ENCODE measurements around the gene RAB14.

Gene RAB14

DNA sequence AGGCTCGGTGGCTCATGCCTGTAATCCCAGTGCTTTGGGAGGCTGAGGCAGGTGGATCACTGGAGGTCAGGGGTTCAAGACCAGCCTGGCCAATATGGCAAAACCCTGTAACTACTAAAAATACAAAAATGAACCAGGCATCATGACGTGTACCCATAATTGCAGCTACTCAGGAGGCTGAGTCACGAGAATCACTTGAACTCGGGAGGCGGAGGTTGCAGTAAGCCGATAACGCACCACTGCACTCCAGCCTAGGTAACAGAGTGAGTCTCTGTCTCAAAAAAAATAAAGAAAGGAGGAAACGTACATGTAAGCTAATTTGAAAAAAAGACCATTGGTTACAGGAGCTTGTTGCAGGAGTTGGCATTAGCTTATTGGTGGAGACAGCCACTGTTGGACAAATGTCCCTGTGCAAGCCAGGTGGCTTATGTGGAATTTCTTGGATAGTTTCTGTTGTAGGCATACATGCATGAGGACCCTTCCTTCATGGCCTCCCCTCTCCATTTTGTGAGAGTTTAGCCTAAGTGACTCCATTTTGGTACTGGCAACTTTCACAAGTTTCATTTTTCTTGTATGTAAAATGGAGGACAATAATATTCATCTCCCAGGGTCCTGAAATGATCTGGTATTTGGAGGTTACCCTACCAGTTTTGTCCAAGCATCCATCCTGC lies 16.8 kb upstream of the RAB14 start:
- no peak for DNase-seq

DNA sequence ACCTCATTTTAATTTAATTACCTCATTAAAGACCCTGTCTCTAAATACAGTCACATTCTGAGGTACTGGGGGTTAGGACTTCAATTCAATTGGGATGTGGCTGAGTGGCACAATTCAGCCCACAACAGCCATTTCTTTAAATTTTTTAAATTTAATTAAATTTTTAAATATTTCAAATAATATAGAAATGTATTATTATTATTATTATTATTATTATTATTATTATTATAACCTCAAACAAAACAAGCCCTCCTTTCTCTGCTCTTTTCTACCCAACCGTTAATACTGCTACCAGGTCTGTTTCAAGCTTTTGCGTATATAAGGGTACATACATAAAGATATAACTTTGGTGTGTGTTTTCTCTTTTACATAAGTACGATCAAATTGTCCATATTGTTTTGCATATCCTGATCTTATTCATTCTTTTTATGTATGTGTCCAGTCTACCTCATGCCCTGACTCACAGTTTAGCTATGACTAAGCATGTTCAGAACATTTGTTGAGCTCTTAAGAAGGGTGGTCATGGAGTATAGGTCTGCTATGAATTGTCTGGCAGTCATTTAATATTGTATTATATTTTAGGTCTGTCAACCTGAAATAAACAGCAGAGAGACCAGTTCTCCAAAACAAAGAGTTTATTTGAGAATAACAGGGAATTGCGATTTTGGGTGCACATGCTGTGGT lies 16.1 kb upstream of the RAB14 start:
- no peak for DNase-seq

DNA sequence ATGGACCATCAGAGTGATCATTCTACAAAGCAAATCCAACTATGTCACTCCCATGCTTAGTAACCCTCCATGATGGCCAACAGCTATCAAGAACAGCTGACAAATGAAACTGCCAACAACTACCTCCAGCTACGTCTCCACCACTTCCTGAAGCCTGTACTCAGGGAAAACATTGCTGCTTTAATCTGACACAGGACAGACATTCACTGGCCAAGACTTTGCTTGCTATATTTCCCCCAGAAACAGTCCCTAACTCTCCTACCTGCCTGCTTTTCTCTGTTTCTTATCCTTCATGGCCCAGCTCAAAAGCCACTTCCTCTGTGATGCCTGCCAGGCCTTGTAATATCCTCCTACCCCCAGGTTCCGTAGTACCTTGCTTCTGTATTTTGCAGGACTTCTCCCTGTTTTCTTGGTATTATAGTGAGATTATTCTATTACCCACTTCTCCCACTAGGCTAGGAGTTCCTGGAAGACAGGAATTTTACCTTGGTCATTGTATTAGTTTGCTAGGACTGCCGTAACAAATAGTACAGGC lies 14.7 kb upstream of the RAB14 start:
- no peak for DNase-seq

DNA sequence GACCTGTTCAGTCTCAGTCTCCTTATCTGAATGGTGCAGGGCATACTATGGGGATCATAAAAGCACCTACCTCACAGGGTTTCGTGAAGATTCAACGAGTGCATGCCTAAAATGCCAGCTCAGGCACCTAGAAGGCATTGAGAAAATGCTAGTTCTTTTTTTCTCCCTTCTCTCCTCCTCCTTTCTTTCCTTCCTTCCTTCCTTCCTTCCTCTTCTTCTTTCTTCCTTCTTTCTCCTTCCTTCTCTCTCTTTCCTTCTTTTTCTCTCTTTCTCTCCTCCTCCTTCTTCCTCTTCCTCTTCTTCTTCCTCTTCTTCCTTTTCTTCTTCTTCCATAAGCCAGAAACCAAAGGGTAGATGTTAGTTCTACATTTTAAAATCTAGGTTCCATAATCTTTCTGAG lies 12.3 kb upstream of the RAB14 start:
- no peak for DNase-seq

DNA sequence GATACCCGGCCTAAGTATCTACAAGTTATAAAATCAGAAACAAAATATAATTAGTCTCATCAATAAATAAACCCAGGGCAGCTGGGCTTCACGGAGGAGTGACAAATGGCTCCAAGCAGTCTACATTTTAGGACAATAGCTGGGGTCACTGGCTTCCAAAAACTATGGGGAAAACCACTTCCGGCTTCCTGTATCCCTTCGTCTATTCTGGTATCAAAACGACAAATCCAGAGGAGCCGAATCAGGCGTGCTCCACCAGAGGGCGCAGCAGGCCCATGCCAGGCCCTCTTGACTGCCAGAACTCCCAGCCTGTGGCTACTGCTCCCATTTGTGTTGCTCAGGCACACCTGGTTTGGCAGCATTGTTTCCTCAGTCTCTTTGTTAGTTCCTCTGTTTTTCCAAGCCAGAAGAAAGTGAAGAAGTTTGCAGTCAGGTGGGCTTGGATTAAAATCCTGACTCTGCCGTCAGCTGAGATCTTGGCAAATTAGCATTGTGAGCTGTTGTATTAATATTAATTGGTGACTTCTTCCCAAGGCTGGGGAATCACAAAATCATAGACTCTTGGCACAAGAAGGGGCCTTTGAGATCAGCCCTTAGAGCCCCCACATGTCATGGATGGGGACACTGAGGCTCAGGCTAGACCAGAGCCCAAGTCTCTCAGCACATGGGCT lies 11.6 kb upstream of the RAB14 start:
- DNase-seq = peak; percentile 53

DNA sequence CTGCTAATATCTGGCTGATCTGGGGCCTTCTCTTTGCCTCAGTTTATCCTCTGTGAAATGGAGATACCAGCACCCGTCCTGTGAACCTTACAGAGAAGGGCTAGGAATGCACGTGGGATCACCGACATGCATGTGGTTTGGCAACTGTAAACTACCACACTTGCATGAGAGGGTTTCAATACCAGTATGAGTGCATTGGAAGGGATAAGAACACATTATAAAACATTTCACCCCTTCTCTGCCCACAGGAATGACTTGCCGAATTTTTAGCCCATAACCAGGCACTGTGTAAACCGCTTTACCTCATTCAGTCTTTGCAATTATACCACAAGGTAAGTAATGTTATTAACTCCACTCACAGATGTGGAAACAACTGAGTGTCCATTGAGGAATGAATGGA lies 8.9 kb upstream of the RAB14 start:
- no peak for DNase-seq

DNA sequence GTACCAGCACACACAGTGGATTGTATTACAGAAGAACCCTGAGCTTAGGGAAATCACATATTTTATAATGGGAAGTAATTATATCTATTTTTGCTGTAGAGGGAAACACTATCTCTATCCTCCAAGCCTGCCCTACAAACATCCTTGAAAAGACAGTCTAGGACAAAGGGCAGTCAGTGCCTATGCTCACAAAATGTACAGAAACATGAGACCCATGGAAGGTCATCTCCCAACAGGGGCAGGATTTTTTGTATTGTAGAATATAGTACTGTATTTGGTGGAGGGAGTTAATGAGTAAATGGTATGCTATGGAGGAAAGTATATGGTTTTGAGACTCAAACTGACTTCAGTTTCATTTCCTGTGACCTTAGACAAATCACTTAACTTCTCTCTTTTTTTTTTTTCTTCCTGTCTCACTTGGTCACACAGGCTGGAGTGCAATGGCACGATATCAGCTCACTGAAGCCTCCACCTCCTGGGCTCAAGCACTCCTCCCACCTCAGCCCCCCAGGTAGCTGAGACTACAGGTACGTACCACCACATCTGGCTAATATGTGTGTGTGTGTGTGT lies 5.8 kb upstream of the RAB14 start:
- DNase-seq = no peak

DNA sequence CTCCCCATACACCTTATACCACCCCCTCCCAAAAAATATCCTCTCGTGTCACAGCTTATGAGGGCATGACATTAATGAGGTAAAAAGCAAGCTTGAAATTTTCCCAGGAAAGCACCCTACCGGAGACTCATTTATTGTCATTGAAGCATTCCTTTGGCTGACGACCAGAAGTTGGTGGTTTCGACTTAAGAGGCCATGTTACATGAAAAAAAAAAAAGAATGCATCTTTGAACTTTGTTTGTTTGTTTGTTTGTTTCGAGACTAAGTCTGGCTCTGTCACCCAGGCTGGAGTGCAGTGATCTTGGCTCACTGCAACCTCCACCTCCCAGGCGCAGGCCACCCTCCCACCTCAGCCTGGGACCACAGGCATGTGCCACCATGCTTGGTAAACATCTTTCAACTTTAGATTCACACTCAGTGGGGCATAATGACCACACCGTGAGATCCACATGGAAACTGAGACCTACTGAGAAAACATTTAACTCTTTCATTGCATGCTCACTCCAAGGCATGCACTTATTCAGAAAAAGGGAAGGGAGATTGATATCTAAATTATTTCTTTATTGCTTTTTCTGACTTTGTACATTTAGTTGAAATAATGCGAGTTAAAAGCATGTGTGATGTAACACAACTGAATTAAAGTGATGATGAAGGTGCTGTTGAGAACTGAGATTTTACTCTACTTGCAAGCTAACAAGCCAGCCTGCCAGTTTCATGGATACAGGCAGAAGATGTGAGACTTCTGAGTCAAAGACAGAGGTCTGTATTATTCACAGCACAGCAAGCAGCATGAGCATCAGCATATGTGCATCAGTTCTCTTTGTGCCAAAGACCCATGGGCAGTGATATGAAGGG lies 5.1 kb upstream of the RAB14 start:
- no peak for DNase-seq

DNA sequence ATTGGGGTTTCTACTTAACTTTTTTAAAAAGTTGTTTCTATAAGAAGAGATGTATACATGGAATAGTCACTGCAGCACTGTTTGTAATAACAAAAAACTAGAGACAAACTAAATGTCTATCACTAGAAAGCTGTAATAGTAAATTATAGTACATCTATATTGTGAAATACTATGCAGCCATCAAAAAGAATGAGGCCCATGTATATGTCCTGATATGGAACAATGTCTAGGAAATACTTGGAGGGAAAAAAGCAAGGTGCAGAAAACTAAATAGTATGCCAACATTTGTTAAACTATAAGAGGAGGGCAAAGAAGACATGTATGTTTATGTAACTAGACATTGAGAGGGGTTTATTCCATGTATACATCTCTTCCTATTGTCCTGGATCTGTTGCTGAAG lies 2.9 kb upstream of the RAB14 start:
- no peak for DNase-seq

DNA sequence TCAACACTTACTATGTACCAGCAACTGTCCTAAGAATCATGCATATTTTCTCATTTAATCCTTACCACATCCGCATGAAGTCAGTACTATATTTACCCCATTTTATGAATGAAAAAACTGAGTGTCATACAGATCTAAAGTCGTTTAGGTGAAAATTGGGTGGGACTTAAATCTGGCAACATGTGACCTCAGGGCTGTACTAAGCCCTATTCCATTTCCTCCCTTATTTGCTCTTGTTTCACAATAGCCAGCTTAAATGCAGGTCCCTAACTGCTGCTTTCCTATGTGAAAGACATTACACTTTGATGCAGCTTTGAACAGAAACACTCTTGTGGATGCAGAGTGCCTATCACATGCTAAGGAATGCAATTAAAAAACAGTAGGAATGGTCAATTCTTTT lies 2.5 kb upstream of the RAB14 start:
- DNase-seq = no peak

DNA sequence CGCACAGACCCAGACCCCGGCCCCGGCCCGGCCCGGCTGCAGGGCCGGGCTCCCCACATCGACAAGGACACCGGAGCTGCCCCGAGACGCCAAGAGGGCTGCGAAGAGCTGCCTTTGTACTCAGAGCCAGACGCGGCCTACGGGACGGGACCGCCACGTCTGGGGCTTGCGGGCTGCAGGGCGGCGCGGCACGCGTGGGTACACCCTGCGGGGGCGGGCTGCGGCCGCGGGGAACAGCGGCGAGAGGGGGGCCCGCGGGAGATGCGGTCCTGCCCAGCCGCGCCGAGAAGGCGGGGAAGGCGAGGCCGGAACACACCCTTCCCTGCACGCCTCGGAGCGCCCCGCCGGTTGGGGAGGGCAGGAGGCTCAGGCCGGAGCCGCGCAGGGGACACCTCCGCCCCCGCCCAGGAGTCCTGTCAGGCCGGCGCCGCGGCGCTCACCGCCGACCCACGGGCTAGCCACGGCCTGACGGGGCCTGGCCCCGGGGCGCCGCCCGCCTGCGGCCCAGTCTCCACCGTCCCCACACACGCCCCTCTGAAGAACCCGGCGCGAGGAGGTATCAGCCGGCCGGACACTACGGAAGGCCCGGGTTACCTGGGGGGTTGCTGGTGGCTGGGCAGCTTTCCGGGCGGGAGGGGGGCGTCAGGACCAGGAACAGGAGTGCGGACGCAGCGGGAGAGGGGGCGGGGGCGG lies 478 bp downstream of the RAB14 start:
- DNase-seq = no peak

DNA sequence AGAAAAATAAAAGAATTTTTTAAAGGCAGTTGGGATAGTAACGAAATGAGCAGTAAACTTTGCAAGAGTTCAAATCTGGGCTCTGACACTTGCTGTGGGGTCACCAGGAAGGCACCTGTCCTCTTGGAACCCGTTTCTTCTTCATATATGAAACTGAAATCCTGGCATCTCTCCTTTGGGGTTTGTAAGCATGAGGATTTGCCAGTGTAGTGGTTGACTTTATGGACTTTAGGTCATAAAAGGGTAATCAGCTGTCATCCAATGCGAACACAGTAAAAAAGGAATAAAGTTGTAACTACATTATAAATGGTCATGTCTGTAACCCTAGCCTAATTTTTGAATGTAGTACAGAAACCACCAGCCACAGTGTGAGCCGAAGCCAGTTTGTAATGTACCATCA lies 1.3 kb downstream of the RAB14 start:
- DNase-seq = no peak

DNA sequence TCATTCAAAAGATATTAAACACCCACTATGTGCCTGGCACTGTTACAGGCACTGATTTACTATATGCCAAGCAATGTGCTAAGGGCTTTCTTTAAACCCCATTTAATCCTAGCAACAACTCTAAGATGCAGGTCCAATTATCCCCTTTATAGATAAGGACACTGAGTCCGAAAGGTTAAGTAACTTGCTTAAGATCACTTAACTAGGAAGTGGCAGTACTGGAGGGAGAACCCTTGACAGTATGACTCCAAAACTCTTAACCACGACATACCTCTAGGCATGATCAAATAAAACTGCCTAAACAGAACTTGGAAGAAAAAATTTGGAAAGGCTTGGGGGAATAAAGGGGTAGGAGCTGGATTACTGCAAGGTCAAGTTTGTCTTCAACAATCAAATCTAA lies 1.7 kb downstream of the RAB14 start:
- DNase-seq = no peak

DNA sequence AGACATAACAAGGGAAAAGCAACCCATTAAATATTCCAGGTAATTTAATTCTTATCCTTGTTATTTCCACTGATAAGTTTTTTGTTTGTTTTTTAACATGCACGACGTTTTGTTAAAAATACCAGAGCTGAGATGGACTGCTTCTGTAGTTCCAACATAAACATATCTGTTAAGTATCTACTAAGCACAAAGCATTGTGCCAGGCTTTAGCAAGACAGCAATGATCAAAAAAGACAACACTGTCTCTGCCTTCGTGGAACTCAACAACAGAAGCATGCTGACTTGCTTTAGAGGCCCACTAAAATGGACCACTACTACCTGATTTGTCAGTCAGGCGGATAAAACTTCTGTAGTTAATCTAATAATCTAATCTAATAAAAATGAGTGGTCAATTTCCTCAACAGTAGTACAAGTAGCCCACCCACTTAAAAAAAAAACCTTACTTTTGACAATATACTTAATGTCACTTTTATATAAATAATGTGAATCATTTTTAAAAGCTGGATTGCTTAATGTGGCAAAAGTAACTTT lies 3.1 kb downstream of the RAB14 start:
- DNase-seq = no peak

DNA sequence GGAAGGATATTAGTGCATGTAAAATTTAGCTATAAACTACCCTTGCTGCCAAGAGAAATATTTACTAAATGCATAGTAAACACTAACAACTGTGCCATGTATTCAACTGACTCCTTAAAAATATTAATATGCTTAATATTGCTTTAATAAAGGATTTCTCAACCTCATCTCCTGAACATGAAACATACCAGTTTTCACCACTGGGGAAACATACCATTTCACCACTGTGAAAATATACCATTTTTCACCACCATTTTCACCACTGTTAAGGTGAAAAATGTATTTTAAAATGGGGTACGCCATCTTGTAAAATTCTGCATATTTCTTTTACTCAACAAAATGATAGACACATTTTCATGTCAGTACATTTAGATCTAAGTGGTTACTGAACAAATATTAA lies 4.5 kb downstream of the RAB14 start:
- no peak for DNase-seq

DNA sequence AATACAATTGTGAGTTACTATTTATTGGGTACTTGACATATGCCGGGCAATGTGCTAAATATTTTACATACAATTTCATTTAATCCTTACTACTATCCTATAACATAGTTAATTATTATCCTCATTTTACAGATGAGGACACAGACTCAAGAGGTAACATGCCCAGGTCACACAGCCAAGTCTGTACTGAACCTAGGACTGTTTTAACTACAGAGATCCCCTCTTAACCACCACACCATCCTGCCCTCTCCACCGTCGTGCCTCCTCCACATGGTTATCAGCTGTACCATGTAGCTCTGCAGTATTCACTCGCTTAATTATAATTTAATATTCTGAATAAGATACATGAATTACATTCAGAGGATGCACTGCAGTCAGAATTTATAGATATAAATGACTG lies 5.3 kb downstream of the RAB14 start:
- DNase-seq = no peak

DNA sequence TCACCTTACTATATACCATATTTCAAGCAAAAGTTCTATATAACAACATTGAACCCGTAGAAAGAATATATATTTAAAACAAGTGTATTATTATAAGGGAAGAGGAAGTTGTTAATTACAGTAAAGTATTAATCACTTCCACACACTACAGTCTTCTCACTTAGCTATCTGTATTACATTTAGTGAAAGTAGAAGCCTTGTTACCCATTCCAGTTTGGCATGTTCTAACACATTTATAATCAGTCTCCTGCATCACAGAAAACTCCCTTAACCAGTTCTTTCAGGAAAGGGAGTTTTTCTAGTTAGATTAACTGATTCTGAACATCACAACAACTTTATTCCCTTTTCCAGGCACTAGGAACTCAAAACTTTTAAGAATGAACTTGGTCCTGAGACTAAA lies 6.9 kb downstream of the RAB14 start:
- DNase-seq = no peak

DNA sequence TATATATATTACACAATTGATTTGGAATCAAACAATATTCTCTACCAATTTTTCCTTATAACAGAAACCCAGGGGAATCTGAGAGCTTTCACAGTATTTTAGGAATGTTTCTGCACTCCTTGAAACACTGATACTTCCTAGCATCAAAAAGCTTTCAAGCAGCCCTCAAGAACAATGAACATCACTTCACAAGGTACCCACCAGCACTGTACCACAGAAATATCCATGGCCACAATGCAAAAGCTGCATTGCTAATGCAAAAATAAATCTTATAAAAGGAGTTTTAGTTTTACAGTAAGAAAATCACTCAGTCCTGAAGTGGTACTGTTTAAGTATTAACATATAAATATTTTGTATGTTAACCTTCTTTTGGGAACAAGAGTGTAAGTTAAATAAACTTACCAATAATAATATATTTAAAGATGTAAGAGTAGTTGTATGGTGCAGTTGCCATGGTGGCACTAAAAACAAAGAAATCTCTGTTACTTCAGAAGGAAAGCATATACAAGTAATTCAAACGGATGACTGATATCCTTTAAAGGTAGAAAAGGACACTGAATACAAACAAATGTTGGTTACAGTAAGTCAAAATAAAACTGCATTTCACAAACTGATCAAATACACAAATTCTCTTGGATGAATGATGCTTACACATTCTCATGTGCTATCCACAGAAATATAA lies 8.6 kb downstream of the RAB14 start:
- DNase-seq = no peak

DNA sequence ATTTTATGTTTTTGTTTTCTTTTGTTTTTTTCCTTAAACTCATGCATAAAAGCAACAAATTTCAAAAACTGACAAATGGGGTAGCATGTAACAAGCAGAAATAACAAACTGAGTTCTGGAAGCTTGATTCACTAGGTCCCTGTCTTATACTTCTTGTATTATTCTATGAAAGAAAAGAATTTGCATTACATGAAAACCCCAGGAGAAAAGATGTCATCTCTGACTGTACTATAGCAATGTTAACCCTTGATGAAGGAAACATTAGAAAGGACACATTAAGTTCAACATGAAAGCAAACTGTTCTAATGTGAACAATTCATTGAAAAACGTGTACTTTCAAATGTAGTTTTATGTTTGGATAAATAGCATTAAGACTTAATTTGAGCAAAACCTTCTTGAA lies 9.2 kb downstream of the RAB14 start:
- no peak for DNase-seq

DNA sequence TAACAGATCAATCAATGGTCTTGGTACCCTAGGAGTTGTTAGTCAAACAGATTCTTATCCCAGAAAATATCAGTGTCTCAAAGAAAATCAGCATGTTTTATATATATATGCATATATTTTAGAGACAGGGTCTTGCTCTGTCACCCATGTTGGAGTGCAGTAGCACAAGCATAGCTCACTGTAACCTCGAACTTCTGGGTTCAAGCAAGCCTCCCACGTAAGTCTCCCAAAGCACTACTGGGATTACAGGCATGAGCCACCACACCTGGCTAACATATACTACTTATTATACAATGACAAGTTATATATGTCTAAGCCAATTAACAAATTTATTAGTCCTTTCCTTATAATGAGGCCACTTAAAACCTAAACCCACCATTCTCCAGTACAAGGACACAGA lies 10.4 kb downstream of the RAB14 start:
- no peak for DNase-seq

DNA sequence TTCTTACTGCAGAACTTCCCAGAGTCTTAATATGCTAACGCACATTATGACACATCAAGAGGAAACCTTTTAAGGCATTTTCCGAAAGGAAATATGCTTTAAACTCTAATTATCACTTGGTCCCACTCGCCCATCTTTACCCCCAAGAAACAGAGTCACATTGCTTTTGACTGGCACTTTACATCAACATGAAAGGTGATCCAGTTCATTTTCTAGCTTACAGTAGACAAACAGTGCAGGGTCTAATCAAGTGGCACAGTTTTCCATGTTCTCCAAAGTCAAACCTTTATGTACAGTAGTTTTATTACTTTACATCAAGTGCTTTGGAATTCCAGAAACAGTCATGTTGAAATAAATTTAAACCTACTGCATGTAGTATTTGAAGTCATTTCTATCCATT lies 12.0 kb downstream of the RAB14 start:
- DNase-seq = no peak

Data from NCI-H2081 treated with DMSO at 0.1 percent for 48 hours (cell line).